ENCODE results near the gene KCNH5. TPM values are rescaled to one million over a fixed set of nuclear protein-coding genes. Genes with fewer than 3 reads are reported as not detected.

Gene KCNH5
- polyA plus RNA-seq, 1 donor (not counting 4 experiments of a cell fraction or from before 2014, with no cell fraction given): 0.04 TPM

DNA sequence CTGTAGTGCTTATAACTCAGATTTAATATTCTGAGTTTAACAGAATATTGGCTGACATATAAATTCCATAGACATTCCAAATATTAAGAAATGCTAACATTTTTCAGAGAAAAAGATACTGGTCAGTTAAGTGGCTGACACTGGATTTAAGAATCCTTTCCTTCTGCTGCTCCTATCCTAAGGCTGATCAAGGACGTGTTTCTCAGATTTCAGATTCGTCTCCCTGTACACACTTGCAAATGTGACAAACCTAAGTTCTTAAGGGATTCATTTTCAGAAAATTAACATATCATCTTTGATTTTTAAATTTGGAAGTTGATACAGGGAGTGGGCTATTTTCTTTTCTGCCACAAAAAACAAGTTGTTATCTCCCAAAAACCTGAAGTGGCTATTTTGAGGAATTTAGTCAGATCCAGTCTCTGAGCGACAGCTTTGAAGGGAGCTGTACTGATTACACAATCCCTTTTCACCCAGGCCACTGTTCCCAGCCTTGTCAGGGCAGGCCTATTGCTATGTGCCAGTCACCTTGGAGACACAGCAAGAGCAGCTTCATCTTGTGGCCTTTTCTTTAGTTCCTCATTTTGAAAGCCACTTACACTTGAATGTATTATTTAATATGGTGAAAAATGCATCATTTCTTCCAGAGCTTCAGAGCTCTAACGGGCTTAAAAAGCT is 370.6 kb downstream of the KCNH5 start:
- H3K9me1 ChIP-seq (ENCODE audit: control insufficient read depth, extremely low read depth, insufficient read depth, low read length): no peaks in the 10 kb centered on the region
- no peaks in the 10 kb centered on the region for H3K4me1 ChIP-seq (ENCODE audit: control insufficient read depth, extremely low read depth, insufficient read depth, low read length)
- no peak overlapping the region for H2AFZ ChIP-seq (ENCODE audit: control insufficient read depth, low read length)
- no peak overlapping the region for H3K9ac ChIP-seq (ENCODE audit: control insufficient read depth, extremely low read depth, insufficient read depth, low read length)
- DNase-seq (ENCODE audit: low read depth, low spot score): no peak
- no peak overlapping the region for H3K27ac ChIP-seq (ENCODE audit: control insufficient read depth, insufficient read depth, low read length)
- no peaks in the 10 kb centered on the region for H3K79me2 ChIP-seq (ENCODE audit: control insufficient read depth, insufficient read depth, low read length)
- dilution Hi-C loops (cut with MboI; ENCODE audit: extremely low pct_ligation_motif_present, low sequenced_read_pairs): no loop called here
- H3K36me3 ChIP-seq (ENCODE audit: control insufficient read depth in 2 of 2, extremely low read depth in 1 of 2, insufficient read depth in 2 of 2, low read length in 2 of 2): no peaks in the 10 kb centered on the region
- TF ChIP-seq, protein P1, sequence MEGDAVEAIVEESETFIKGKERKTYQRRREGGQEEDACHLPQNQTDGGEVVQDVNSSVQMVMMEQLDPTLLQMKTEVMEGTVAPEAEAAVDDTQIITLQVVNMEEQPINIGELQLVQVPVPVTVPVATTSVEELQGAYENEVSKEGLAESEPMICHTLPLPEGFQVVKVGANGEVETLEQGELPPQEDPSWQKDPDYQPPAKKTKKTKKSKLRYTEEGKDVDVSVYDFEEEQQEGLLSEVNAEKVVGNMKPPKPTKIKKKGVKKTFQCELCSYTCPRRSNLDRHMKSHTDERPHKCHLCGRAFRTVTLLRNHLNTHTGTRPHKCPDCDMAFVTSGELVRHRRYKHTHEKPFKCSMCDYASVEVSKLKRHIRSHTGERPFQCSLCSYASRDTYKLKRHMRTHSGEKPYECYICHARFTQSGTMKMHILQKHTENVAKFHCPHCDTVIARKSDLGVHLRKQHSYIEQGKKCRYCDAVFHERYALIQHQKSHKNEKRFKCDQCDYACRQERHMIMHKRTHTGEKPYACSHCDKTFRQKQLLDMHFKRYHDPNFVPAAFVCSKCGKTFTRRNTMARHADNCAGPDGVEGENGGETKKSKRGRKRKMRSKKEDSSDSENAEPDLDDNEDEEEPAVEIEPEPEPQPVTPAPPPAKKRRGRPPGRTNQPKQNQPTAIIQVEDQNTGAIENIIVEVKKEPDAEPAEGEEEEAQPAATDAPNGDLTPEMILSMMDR (optimal IDR thresholded peaks at IDR 0.05 in 1 of 3, IDR thresholded peaks at IDR 0.05 in 1 of 3, conservative IDR thresholded peaks at IDR 0.05 in 1 of 3; ENCODE audit: extremely low read depth in 1 of 3, insufficient read depth in 2 of 3, low read length in 3 of 3): no peak
- TF ChIP-seq EZH2 (IDR thresholded peaks at IDR 0.05; ENCODE audit: low read length): no peak
- H4K20me1 ChIP-seq (ENCODE audit: control insufficient read depth, extremely low read depth, insufficient read depth, low read length): no peaks in the 10 kb centered on the region
- FAIRE-seq: no peak
- no peaks in the 10 kb centered on the region for H3K27me3 ChIP-seq (ENCODE audit: control insufficient read depth, extremely low read depth, insufficient read depth, low read length)
- H3K4me3 ChIP-seq (ENCODE audit: control insufficient read depth in 2 of 3, extremely low read depth in 1 of 3, insufficient read depth in 2 of 3, low read depth in 1 of 3, low read length in 3 of 3): no peak overlapping the region
- H3K4me2 ChIP-seq (ENCODE audit: control insufficient read depth, extremely low read depth, insufficient read depth, low read depth, low read length): no peak overlapping the region
- H3K9me3 ChIP-seq (ENCODE audit: control insufficient read depth, low read depth, low read length): no peaks in the 10 kb centered on the region

DNA sequence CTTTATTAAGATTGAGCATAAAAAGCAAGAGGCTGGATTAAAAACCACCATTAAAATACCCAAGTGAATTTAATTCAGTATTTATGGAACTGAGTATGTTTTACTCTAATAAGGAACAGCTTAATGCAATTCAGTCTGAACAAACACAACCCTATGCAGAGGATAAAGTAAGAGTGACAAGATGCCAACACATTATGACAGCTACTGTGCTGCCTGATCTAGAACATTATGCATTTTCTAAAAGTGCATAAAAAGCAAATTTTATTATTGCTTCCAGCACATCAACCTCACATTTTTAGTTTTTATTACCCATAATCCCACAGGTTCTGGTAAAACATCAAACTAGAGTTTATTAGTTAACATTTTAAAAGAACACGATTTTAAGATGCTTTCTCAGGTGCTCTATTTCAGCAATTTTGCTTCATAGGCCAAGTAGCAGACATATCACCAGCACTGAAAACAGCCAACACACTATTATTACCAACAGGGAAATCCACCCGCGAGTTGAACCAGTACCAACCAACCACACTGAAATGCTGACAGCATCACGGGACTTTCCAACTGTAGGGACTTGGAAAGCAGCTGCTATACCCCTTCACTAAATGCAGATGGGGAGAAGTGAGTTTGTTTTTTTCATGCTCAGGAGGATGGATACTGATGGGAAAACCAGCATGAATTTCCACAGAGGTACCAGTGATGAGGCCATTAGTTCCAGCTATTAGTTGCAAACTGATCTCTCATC is 372.1 kb downstream of the KCNH5 start:
- Histone ChIP-seq H2AFZ (ENCODE audit: control insufficient read depth, low read length) (no peak overlapping the region), H3K4me1 (ENCODE audit: control insufficient read depth, extremely low read depth, insufficient read depth, low read length) (no peaks in the 10 kb centered on the region), H3K27ac (ENCODE audit: control insufficient read depth, insufficient read depth, low read length) (no peak overlapping the region), H3K79me2 (ENCODE audit: control insufficient read depth, insufficient read depth, low read length) (no peaks in the 10 kb centered on the region), H3K4me2 (ENCODE audit: control insufficient read depth, extremely low read depth, insufficient read depth, low read depth, low read length) (no peak overlapping the region), H3K9me1 (ENCODE audit: control insufficient read depth, extremely low read depth, insufficient read depth, low read length) (no peaks in the 10 kb centered on the region), H4K20me1 (ENCODE audit: control insufficient read depth, extremely low read depth, insufficient read depth, low read length) (no peaks in the 10 kb centered on the region), H3K27me3 (ENCODE audit: control insufficient read depth, extremely low read depth, insufficient read depth, low read length) (no peaks in the 10 kb centered on the region), H3K9ac (ENCODE audit: control insufficient read depth, extremely low read depth, insufficient read depth, low read length) (no peak overlapping the region), H3K9me3 (ENCODE audit: control insufficient read depth, low read depth, low read length) (no peaks in the 10 kb centered on the region), H3K36me3 (ENCODE audit: control insufficient read depth in 2 of 2, extremely low read depth in 1 of 2, insufficient read depth in 2 of 2, low read length in 2 of 2) (no peaks in the 10 kb centered on the region), H3K4me3 (ENCODE audit: control insufficient read depth in 2 of 3, extremely low read depth in 1 of 3, insufficient read depth in 2 of 3, low read depth in 1 of 3, low read length in 3 of 3) (no peak overlapping the region)
- no peak for TF ChIP-seq EZH2 (IDR thresholded peaks at IDR 0.05; ENCODE audit: low read length)
- TF ChIP-seq, protein P1 (optimal IDR thresholded peaks at IDR 0.05 in 1 of 3, IDR thresholded peaks at IDR 0.05 in 1 of 3, conservative IDR thresholded peaks at IDR 0.05 in 1 of 3; ENCODE audit: extremely low read depth in 1 of 3, insufficient read depth in 2 of 3, low read length in 3 of 3): no peak
- FAIRE-seq (no peak), DNase-seq (ENCODE audit: low read depth, low spot score) (no peak)
- dilution Hi-C loops (cut with MboI; ENCODE audit: extremely low pct_ligation_motif_present, low sequenced_read_pairs): no loop called here

All from keratinocyte (primary cell).